ENCODE measurements around the gene ERC2.
"Not testable (repeated sequence)": the region's sequence is repeated elsewhere in the genome, so short reads cannot be mapped to it uniquely, and the experiment has no call there.

Gene ERC2

DNA sequence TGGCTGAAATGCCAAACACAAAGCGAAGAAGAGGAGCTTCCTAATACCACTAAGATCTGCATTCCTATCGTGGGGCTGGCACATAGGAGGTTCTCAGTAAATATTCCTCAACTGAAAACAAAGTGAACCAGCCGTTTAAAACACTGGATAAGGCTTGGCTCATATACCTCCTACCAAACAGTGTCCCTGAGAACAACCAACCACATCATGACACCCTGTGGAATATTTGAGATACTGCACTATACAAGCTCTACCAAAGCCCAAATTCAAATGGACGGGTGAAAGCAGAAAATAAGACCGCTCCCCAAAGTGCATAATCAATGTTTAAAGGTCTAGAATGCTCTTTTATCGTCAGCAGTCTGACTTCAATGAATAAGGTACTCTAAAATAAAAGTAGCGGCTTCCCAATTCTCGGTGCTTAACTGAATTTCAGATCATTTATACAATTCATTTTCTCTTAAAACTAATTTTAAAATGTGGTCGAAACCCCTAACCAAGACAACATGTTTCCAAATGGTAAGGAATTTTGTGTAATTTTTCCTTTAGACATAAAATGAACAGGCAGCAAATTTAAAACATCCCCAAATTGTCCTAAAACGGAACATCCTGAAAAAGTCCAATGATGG is 425.8 kb downstream of the ERC2 start:
- Mint-ChIP-seq H3K4me1 (ENCODE audit: low read depth) (no peaks in the 10 kb centered on the region), H3K27me3 (peaks cover 2% of the 10 kb centered on the region), H3K9me3 (ENCODE audit: low read depth) (peaks cover 19% of the 10 kb centered on the region), H3K27ac (no peak overlapping the region), H3K4me3 (no peak overlapping the region), H3K36me3 (no peaks in the 10 kb centered on the region)

DNA sequence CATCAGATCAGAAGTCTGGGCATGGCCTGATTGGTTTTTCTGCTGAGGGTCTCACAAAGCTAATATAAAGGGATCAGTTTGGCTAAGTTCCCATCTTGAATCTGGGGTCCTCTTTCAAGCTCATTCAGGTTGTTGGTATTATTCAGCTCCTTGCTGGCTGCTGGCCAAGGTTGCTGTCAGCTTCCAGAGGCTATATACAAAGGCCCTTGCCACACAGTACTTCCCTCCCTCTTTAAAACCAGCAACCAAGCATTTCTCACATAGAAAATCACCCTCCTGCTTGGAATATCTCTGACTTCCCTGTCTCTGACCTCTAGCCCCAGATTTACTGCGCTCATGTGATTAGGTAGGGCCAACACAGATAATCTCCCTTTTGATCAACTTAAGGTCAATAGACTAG is 442.9 kb downstream of the ERC2 start:
- H3K4me3 Mint-ChIP-seq, result no peak overlapping the region
- no peaks in the 10 kb centered on the region for H3K9me3 Mint-ChIP-seq (ENCODE audit: low read depth)
- no peak overlapping the region for H3K27ac Mint-ChIP-seq
- H3K36me3 Mint-ChIP-seq, result no peaks in the 10 kb centered on the region
- peaks cover 4% of the 10 kb centered on the region for H3K27me3 Mint-ChIP-seq
- H3K4me1 Mint-ChIP-seq (ENCODE audit: low read depth), result no peaks in the 10 kb centered on the region

DNA sequence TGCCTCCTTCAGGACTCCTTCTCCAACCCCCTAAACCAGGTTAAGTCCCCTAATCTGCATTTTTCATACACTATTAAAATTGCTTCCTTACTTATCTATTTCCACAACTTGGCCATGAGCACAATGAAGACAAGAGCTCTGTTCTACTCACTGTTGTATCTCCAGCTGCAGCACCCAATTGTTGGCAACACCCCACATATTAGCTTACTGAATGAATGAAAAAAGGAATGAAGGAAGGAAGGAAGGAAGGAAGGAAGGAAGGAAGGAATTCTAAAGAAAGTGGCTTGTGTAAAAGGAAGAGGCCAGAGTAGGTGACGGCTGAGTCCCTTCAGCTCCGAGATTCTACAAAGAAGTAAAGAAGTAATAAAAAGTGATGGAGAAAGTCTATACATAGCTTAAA is 444.7 kb downstream of the ERC2 start:
- Mint-ChIP-seq H3K9me3 (ENCODE audit: low read depth) (no peaks in the 10 kb centered on the region), H3K27me3 (peaks cover 2% of the 10 kb centered on the region), H3K4me3 (no peak overlapping the region), H3K4me1 (ENCODE audit: low read depth) (no peaks in the 10 kb centered on the region), H3K27ac (no peak overlapping the region), H3K36me3 (no peaks in the 10 kb centered on the region)

DNA sequence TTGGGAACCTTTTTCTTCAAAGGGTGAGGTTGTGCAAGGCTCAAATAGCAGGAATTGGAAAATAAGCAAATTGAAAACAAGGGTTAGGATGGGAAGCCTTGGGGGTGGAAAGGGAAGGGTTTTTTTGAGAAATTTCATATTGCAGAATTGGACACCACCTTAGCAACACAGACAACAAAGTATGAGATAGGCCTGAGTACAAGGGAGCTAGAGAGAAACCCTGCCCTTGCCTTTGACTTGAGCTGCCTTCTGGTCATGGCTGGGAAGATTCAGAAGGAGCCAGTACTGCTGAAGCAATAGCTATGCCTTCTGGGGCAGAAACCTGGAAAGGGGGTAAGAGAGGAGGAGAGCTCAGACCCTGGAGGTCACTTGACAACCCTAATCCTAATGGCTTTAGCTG is 445.6 kb downstream of the ERC2 start:
- Mint-ChIP-seq H3K4me1 (ENCODE audit: low read depth) (no peaks in the 10 kb centered on the region), H3K27ac (no peak overlapping the region), H3K4me3 (no peak overlapping the region), H3K27me3 (peaks cover 4% of the 10 kb centered on the region), H3K9me3 (ENCODE audit: low read depth) (no peaks in the 10 kb centered on the region), H3K36me3 (no peaks in the 10 kb centered on the region)

DNA sequence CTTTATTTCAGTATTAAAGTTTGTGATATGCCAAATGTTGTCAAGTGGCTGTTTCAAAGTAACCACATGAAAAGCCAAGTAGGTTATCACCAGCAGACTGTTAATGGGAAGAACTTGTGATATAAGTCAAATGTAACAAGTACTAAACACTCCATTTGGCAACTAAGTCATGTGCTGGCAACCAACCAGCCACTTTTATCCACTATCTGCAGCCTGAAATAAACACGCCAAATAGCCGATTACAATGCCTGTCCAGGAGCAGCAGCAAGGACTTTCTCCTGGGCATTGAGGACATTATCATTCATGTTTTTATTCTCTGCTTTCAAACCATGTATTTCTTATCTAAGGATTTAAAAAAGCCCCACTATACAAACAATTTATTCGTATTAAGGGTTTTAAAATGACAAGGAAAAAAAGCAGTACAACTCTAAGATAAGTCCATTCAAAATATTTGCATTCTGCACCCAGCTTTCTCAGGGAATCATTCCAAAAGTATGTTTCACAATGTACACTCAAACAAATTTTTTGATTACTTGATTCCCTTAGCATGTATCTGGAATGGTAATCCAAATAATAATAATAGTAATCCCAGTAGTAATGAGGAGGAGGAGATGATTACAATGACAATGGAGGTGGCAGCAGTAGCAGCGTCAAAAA is 448.6 kb downstream of the ERC2 start:
- Mint-ChIP-seq H3K9me3 (ENCODE audit: low read depth) (no peaks in the 10 kb centered on the region), H3K36me3 (no peaks in the 10 kb centered on the region), H3K27me3 (peaks cover 5% of the 10 kb centered on the region), H3K27ac (no peak overlapping the region), H3K4me1 (ENCODE audit: low read depth) (no peaks in the 10 kb centered on the region), H3K4me3 (no peak overlapping the region)

DNA sequence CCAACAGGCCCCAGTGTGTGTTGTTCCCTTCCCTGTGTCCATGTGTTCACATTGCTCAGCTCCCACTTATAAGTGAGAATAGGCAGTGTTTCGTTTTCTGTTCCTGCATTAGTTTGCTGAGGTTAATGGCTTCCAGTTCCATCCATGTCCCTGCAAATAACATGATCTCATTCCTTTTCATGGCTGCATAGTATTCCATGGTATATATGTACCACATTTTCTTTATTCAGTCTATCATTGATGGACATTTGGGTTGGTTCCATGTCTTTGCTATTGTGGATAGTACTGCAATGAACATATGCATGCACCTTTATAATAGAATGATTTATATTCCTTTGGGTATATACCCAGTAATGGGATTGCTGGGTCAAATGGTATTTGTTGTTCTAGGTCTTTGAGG is 452.9 kb downstream of the ERC2 start:
- not testable (repeated sequence) for H3K27me3 Mint-ChIP-seq; H3K9me3 Mint-ChIP-seq (ENCODE audit: low read depth); H3K27ac Mint-ChIP-seq

DNA sequence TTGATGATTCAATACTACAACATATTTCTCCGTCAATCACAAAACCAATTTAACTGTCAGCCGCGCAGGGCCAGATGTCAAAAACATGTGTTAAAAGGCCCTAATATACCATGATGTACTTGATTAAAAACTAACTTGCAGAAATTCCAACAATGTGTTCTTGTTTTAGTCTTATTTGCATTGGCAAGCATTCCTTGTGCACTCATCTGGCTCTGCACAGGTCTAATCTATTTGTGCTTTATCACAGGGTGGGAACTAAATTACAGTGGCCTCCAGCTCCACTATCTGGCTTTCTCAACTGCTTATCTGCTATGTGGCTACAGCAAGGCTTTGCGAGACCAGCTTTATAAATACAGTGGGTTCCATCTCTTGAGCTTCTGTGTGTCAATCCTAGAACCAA is 455.5 kb downstream of the ERC2 start:
- no peak overlapping the region for H3K4me3 Mint-ChIP-seq
- no peak overlapping the region for H3K27ac Mint-ChIP-seq
- no peaks in the 10 kb centered on the region for H3K36me3 Mint-ChIP-seq
- H3K9me3 Mint-ChIP-seq (ENCODE audit: low read depth), result no peaks in the 10 kb centered on the region
- H3K27me3 Mint-ChIP-seq, result peaks cover 3% of the 10 kb centered on the region
- no peaks in the 10 kb centered on the region for H3K4me1 Mint-ChIP-seq (ENCODE audit: low read depth)

More for the DNA sequence above, 452.9 kb downstream of the ERC2 start:
- not testable (repeated sequence) for H3K4me3 Mint-ChIP-seq; H3K4me1 Mint-ChIP-seq (ENCODE audit: low read depth); H3K36me3 Mint-ChIP-seq

DNA sequence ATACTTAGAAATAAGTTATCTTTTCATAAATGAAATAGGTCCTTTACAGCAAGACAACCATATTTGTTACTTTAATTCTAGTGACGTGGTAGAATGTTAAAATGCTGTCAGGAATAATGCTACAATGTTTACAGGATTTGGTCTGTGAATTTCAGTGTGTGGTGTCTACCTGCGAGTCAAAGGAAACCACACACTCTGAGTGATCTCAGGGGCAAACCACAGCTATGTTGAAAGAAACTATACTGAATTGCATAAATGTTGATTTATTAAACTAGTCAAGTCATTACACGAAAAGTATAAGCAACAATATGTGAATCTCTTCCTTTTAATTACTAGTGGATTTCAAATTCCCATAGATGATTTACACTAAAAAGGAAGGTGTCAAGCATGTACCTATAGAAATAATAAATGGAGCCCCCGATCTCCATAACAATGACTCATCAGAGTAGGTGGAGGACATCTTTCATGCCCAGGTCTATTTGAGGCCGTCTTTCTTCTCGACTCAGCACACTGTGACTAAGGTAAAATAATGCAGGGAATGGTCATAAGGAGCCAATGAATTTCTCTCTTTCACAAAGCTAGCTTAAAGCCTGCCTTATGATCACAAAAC is 463.0 kb downstream of the ERC2 start:
- Mint-ChIP-seq H3K27ac (no peak overlapping the region), H3K4me1 (ENCODE audit: low read depth) (no peaks in the 10 kb centered on the region), H3K4me3 (no peak overlapping the region), H3K9me3 (ENCODE audit: low read depth) (peaks cover 4% of the 10 kb centered on the region), H3K27me3 (no peaks in the 10 kb centered on the region), H3K36me3 (no peaks in the 10 kb centered on the region)

DNA sequence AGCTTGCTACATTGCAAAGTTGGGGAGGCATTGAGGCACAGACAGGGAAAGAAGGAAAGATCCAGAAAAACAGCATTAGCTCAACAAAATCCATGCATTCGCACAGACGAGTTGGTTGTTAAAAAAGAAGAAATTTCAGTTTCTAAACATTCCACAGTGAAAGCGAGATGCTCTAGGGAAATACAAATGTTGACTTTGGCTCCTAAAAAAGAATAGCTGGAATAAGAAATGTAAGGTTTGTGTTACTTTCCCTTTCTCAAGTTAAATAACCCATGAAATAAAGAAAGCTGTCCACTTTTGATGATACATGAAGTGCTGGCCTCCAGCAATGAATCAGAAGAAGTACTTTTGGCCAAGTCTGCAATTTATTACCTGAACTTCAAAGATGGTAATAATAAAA is 465.1 kb downstream of the ERC2 start:
- Mint-ChIP-seq H3K4me3 (no peak overlapping the region), H3K27ac (no peak overlapping the region), H3K36me3 (no peaks in the 10 kb centered on the region), H3K9me3 (ENCODE audit: low read depth) (peaks cover 4% of the 10 kb centered on the region), H3K4me1 (ENCODE audit: low read depth) (no peaks in the 10 kb centered on the region), H3K27me3 (peaks cover 4% of the 10 kb centered on the region)

DNA sequence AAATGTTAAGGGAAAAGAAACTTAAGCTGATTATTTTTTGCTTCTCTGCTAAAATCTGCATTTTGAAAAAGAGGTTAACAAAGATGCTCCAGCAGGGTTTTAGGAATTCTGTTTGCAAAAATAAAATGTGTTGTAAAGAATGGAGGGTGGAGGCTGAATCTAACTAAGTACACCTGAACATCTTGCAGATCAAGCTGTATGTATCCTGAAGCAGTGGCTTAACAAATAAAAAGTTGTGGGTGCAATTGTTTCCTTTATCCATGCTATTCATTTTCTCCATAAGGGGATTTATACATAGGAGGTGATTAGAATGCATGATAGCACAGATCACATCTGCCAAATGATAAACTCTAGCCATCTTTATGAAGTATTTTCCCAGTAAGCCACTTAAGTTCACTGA is 466.3 kb downstream of the ERC2 start:
- H3K27me3 Mint-ChIP-seq, result peaks cover 4% of the 10 kb centered on the region

DNA sequence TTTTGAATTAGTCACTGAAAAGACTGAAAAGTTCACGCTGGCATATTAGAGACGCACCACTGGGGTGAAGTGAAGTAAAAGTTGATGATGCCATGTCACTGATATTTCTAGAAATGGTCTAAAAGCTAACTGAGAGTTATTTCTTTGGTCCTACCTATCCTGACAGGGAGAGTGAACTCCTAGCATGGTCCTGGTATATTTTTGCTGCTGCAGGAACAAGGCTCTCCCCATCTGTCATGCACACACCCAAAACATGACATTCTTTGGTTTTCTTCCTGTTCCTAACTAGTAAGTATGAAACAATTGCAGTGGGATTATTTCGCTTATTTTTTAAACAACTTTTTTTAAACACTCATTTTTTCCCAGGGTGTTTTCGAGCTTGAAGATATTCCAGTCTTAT is 466.7 kb downstream of the ERC2 start:
- Mint-ChIP-seq H3K36me3 (no peaks in the 10 kb centered on the region), H3K9me3 (ENCODE audit: low read depth) (peaks cover 4% of the 10 kb centered on the region), H3K4me1 (ENCODE audit: low read depth) (no peaks in the 10 kb centered on the region)

More for the DNA sequence above, 466.3 kb downstream of the ERC2 start:
- H3K36me3 Mint-ChIP-seq, result no peaks in the 10 kb centered on the region
- H3K27ac Mint-ChIP-seq, result no peak overlapping the region
- no peaks in the 10 kb centered on the region for H3K4me1 Mint-ChIP-seq (ENCODE audit: low read depth)
- peaks cover 4% of the 10 kb centered on the region for H3K9me3 Mint-ChIP-seq (ENCODE audit: low read depth)
- H3K4me3 Mint-ChIP-seq, result no peak overlapping the region

DNA sequence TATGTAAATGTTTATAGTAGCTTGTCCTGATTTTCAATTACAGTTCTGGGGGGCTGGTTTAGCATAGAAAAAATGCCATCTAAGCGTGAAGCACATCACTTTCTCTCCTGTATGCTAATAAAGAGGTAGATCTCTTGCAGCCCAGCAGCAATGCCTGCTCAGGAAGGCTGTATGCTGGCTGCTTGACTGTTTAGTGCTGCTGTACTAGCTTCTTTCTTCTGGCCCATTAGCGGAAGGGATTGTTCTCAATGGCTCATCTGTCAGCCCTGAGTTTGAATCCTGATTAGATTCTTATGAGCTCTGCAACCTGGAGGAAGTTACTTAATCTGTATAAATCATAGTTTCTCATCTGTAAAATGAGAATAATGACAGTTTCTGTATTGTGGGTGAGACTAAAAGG is 478.9 kb downstream of the ERC2 start:
- no peak overlapping the region for H3K4me3 Mint-ChIP-seq
- no peaks in the 10 kb centered on the region for H3K4me1 Mint-ChIP-seq (ENCODE audit: low read depth)
- H3K27ac Mint-ChIP-seq, result no peak overlapping the region
- no peaks in the 10 kb centered on the region for H3K9me3 Mint-ChIP-seq (ENCODE audit: low read depth)
- H3K36me3 Mint-ChIP-seq, result no peaks in the 10 kb centered on the region
- H3K27me3 Mint-ChIP-seq, result no peaks in the 10 kb centered on the region

More for the DNA sequence above, 466.7 kb downstream of the ERC2 start:
- H3K27me3 Mint-ChIP-seq, result peaks cover 4% of the 10 kb centered on the region
- no peak overlapping the region for H3K27ac Mint-ChIP-seq
- no peak overlapping the region for H3K4me3 Mint-ChIP-seq

DNA sequence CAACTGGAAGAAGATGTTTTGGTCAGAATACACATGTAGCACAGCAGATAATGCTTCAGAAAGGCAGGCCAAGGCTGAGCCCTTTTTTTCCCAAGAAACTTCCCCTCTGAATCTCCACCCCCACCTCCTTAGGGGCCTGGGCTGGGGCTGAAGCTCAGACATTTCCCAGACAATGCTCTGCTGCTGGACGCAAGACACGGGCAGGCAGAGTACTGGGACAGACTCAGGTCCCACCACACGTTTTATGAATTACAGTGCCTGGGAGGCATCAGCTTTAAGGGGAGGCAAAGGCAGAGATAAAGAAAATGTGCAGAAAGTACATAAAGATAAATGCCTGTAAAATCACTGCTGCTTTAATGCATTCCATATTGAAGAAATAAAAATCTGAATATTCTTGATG is 479.4 kb downstream of the ERC2 start:
- no peaks in the 10 kb centered on the region for H3K27me3 Mint-ChIP-seq
- no peak overlapping the region for H3K27ac Mint-ChIP-seq
- H3K4me3 Mint-ChIP-seq, result no peak overlapping the region
- H3K4me1 Mint-ChIP-seq (ENCODE audit: low read depth), result no peaks in the 10 kb centered on the region
- no peaks in the 10 kb centered on the region for H3K9me3 Mint-ChIP-seq (ENCODE audit: low read depth)
- H3K36me3 Mint-ChIP-seq, result no peaks in the 10 kb centered on the region

DNA sequence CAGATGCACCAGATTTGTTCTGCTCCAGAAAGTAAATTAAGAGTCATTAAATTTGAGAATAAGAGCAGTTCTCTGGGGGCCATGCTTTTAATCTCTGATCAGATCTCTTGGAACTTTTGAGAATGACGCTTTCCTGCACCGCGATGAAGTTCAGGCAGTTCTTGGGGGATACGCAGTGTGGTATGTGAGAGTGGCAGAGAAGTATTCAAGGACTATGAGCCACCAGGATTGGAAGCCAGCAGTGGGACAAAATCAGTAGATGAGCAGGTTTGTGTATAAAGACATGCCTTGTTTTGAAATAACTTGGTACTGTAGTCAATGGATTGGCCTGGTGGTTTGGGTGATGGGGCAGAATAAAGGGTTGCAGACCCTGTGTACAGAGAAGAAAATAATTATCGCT is 483.6 kb downstream of the ERC2 start:
- no peak overlapping the region for H3K4me3 Mint-ChIP-seq
- no peak overlapping the region for H3K27ac Mint-ChIP-seq
- H3K36me3 Mint-ChIP-seq, result no peaks in the 10 kb centered on the region
- H3K9me3 Mint-ChIP-seq (ENCODE audit: low read depth), result no peaks in the 10 kb centered on the region
- no peaks in the 10 kb centered on the region for H3K4me1 Mint-ChIP-seq (ENCODE audit: low read depth)
- no peaks in the 10 kb centered on the region for H3K27me3 Mint-ChIP-seq

DNA sequence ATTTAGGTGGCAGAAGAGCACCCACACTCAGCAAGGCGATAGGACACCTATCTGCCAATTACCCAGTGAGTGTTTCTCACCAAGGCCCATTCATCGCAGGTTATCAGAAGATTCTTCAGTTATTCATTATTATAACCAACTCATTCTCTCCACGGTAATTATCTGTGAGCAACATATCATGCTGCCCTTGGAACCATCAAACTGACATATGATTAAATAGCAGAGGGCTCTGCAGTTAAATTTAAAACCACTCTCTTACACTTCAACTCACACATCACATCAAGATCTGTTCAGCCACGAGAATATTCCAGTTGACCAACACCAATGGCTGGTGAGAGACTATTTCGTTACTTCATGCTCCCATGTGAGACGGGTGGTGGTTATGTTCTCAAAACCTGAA is 489.3 kb downstream of the ERC2 start:
- H3K4me3 Mint-ChIP-seq, result no peak overlapping the region
- no peaks in the 10 kb centered on the region for H3K36me3 Mint-ChIP-seq
- no peaks in the 10 kb centered on the region for H3K9me3 Mint-ChIP-seq (ENCODE audit: low read depth)
- H3K27me3 Mint-ChIP-seq, result no peaks in the 10 kb centered on the region
- no peak overlapping the region for H3K27ac Mint-ChIP-seq
- H3K4me1 Mint-ChIP-seq (ENCODE audit: low read depth), result no peaks in the 10 kb centered on the region

All from activated naive CD8-positive, alpha-beta T cell (primary cell).